IMR-90 (cell line): ENCODE data around the gene XCL1.

Source experiments
- CEBPB ChIP-seq: IDR thresholded peaks from 2 replicates; pipeline ENCODE4 v1.6.1; 2012; ENCODE audit warnings: low read depth, low read length, improper control_type of control experiment
- CHD1 ChIP-seq: IDR thresholded peaks from 2 replicates; pipeline ENCODE4 v1.6.1; 2012; ENCODE audit warnings: low read depth, low read length, improper control_type of control experiment
- CTCF ChIP-seq: conservative IDR thresholded peaks from 2 replicates; pipeline ENCODE4 v1.5.1; 2012; ENCODE audit warnings: mild to moderate bottlenecking, low read depth, low read length, improper control_type of control experiment
- ELK1 ChIP-seq: fragments of 150-350 bp; IDR thresholded peaks from 2 replicates; pipeline ENCODE4 v1.6.1; 2016; ENCODE audit warnings: low read depth, mild to moderate bottlenecking, low read length, moderate library complexity, borderline replicate concordance
- FOS ChIP-seq: fragments of 150-350 bp; IDR thresholded peaks from 2 replicates; pipeline ENCODE4 v1.6.1; 2016; ENCODE audit warnings: low read depth, low read length
- NFE2L2 ChIP-seq: fragments of 150-350 bp; IDR thresholded peaks from 2 replicates; pipeline ENCODE4 v1.6.1; 2016; ENCODE audit warnings: low read depth, mild to moderate bottlenecking, low read length
- POLR2A ChIP-seq: IDR thresholded peaks from 2 replicates; pipeline ENCODE4 v1.6.1; 2012; ENCODE audit warnings: mild to moderate bottlenecking, low read depth, low read length
- RAD21 ChIP-seq: IDR thresholded peaks from 2 replicates; pipeline ENCODE4 v1.6.1; 2012; ENCODE audit warnings: low read length, improper control_type of control experiment
- RFX5 ChIP-seq: IDR thresholded peaks from 2 replicates; pipeline ENCODE4 v1.8.0; 2012; ENCODE audit warnings: low read depth, mild to moderate bottlenecking, low read length, moderate library complexity

GRCh38 chr1:168581817-168582572 lies 5.6 kb downstream of the XCL1 start:
- no peak for TF ChIP-seq CTCF
- TF ChIP-seq FOS: no peak
- no peak for TF ChIP-seq POLR2A
- TF ChIP-seq CHD1: no peak
- TF ChIP-seq ELK1: no peak
- no peak for TF ChIP-seq NFE2L2
- TF ChIP-seq RFX5: no peak
- no peak for TF ChIP-seq CEBPB
- no peak for TF ChIP-seq RAD21
